Upper lobe of left lung (tissue), 6 donors: ENCODE data around the gene VSTM5. TPM values are rescaled to one million over a fixed set of nuclear protein-coding genes. Genes with fewer than 3 reads are reported as not detected.

Source experiments
- ATAC-seq, 2 donors: fragments of 200-7000 bp; cut with Tn5 transposase; one replicate each; pipeline ENCODE4 v1.9.1; 2022; ENCODE audit warnings: mild to moderate bottlenecking in 2 of 2, moderate library complexity in 2 of 2; ENCODE audit not compliant: low FRiP score in 2 of 2
- DNase-seq, 2 donors: peaks; one replicate each; pipeline ENCODE4 v3.0.0-alpha.2; 2019 to 2020
- H3K27ac ChIP-seq, 4 donors: fragments of 200-600 bp; sonication (generic); one replicate each; pipeline ENCODE4 v1.5.1; 2016 to 2019
- H3K27me3 ChIP-seq, 4 donors: fragments of 200-600 bp; sonication (generic); one replicate each; pipeline ENCODE4 v1.5.1; 2017 to 2019
- H3K36me3 ChIP-seq, 4 donors: fragments of 200-600 bp; sonication (generic); one replicate each; pipeline ENCODE4 v1.5.1; 2016 to 2019
- H3K4me1 ChIP-seq, 4 donors: fragments of 200-600 bp; sonication (generic); one replicate each; pipeline ENCODE4 v1.5.1; 2018 to 2019
- H3K4me3 ChIP-seq, 4 donors: fragments of 200-600 bp; sonication (generic); one replicate each; pipeline ENCODE4 v1.5.1; 2017 to 2019; ENCODE audit warnings: mild to moderate bottlenecking in 2 of 4, moderate library complexity in 1 of 4
- H3K9me3 ChIP-seq, 4 donors: fragments of 200-600 bp; sonication (generic); one replicate each; pipeline ENCODE4 v1.5.1; 2018 to 2019
- CTCF ChIP-seq, 6 experiments: fragments of 450-650 bp in 4 of 6; fragments of 200-600 bp in 2 of 6; sonication (generic) in 2 of 6; IDR thresholded peaks; one replicate each; pipeline ENCODE4 v1.5.1; 2016 to 2019; ENCODE audit warnings: antibody characterized with exemption in 6 of 6
- EP300 ChIP-seq, 4 donors: sonication (generic); formaldehyde crosslinking; IDR thresholded peaks; one replicate each; pipeline ENCODE4 v1.5.1; 2017; ENCODE audit warnings: antibody characterized with exemption in 4 of 4, control low read depth in 2 of 4
- POLR2A ChIP-seq, 4 donors: fragments of 450-650 bp; IDR thresholded peaks; one replicate each; pipeline ENCODE4 v1.5.1; 2016 to 2017; ENCODE audit warnings: antibody characterized with exemption in 4 of 4, mild to moderate bottlenecking in 2 of 4
- POLR2AphosphoS5 ChIP-seq, 2 donors: sonication (generic); formaldehyde crosslinking; IDR thresholded peaks; one replicate each; pipeline ENCODE4 v1.5.1; 2017; ENCODE audit warnings: antibody characterized with exemption in 2 of 2
- WGBS, 2 donors: methylation state at CpG; one replicate each; pipeline ENCODE4 v1.1.5; 2017 to 2018; 5-methylcytosine and 5-hydroxymethylcytosine counted together
- total RNA-seq, 6 donors: library from RNA; depleted of rRNA in 4 of 6; stranded (reverse); fragments of >200 nt in 4 of 6; gene quantifications; one replicate each; pipeline versions ENCODE4 v1.1.0 to v1.2.1, GENCODE V29; 2016 to 2021
- donor health status: DM: no; HTN: no; CAD: no; lungs with moderate emphysema.
- donor health status: DM: no; HTN: yes; CAD: no; lungs with severe emphysema.

VSTM5 gene
- total RNA-seq, 6 donors from 2014 or later, result 0.77 to 2.3 TPM; not detected in 4

GRCh38 chr11:93817426-93818348, 32.7 kb downstream of the VSTM5 start:
- ATAC-seq (no peak), DNase-seq (no peak)
- H3K4me1 ChIP-seq, result no peaks in the 10 kb centered on the region
- H3K4me3 ChIP-seq, result no peak overlapping the region
- whole genome bisulfite sequencing, 2 donors, result 68 to 78% methylated on average over 4 of the region's 4 CpGs
- peaks cover 3 to 34% (median 16%) of the 10 kb centered on the region in 4 donors for H3K36me3 ChIP-seq
- H3K27ac ChIP-seq, result no peak overlapping the region
- H3K9me3 ChIP-seq, result no peaks in the 10 kb centered on the region
- no peaks in the 10 kb centered on the region for H3K27me3 ChIP-seq
- TF ChIP-seq EP300 (IDR thresholded peaks at IDR 0.05), result no peak
- no peak for TF ChIP-seq CTCF (IDR thresholded peaks at IDR 0.05)
- no peak for TF ChIP-seq POLR2AphosphoS5 (IDR thresholded peaks at IDR 0.05)
- TF ChIP-seq POLR2A (IDR thresholded peaks at IDR 0.05), result no peak

DNA sequence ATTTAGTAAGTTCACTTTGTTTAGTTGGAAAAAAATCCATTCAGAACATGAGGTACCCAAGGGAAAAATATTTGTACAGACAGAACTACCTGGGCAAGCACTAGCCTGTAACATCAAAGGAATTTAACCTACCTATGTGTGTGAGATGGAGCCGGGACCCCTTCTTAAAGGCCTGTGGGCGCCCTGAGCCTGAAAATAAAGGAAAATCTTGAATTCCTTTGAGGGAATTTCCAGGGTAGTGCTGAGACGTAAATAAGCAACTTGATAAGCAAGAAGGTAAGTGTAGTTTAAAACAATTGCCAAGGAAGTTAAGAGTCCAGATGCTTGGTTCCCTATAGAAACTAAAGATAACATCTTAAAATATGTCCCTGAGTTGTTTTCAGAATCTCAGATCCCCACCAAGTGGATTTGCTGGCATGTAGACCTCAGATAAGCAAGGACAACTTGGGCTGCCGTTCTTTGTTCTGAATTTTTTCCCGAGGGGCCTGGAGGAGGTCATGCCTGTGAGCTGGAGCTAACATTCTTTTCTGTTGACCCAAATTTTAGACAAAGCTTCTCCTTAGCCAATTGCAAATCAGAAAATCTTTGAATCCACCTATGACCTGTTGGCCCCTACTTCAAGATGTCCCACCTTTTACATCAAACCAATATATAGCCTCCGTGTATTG, 35.3 kb downstream of the VSTM5 start:
- Histone ChIP-seq H3K27me3 (no peaks in the 10 kb centered on the region), H3K27ac (no peak overlapping the region), H3K9me3 (no peaks in the 10 kb centered on the region), H3K36me3 (peaks cover 22 to 60% (median 40%) of the 10 kb centered on the region in 4 donors), H3K4me1 (no peaks in the 10 kb centered on the region), H3K4me3 (no peak overlapping the region)
- no peak for ATAC-seq
- TF ChIP-seq CTCF (IDR thresholded peaks at IDR 0.05) (no peak), POLR2A (IDR thresholded peaks at IDR 0.05) (no peak), EP300 (IDR thresholded peaks at IDR 0.05) (no peak), POLR2AphosphoS5 (IDR thresholded peaks at IDR 0.05) (no peak)
- 79% methylated on average over 6 of the region's 6 CpGs for WGBS, 2 donors
- no peak for DNase-seq

DNA sequence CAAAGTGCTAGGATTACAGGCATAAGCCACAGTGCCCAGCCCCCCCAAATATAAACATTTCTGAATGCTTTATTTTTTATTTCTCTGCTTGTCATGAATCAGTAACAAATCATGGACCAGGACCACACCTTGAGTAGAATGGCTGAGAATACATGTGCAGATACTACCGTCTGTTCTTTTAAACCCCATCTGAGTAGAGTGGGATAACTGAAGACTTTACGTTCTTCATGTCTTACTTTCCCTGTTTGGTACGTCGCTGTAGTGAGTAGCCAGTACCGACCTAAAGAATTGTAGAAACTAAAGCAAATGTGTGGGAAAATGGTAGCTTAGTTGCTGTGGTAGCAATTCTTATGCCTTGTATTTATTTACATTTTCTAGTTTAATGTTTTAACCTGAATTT, 36.4 kb downstream of the VSTM5 start:
- ATAC-seq, result no peak
- Histone ChIP-seq H3K36me3 (peaks cover 27 to 71% (median 50%) of the 10 kb centered on the region in 4 donors), H3K4me1 (no peaks in the 10 kb centered on the region), H3K9me3 (no peaks in the 10 kb centered on the region), H3K27ac (no peak overlapping the region), H3K27me3 (no peaks in the 10 kb centered on the region), H3K4me3 (no peak overlapping the region)
- TF ChIP-seq POLR2A (IDR thresholded peaks at IDR 0.05), result no peak
- no peak for TF ChIP-seq EP300 (IDR thresholded peaks at IDR 0.05)
- no peak for TF ChIP-seq CTCF (IDR thresholded peaks at IDR 0.05)
- TF ChIP-seq POLR2AphosphoS5 (IDR thresholded peaks at IDR 0.05), result no peak
- WGBS, 2 donors, result 92 to 99% methylated on average over 5 of the region's 5 CpGs
- DNase-seq, result no peak

DNA sequence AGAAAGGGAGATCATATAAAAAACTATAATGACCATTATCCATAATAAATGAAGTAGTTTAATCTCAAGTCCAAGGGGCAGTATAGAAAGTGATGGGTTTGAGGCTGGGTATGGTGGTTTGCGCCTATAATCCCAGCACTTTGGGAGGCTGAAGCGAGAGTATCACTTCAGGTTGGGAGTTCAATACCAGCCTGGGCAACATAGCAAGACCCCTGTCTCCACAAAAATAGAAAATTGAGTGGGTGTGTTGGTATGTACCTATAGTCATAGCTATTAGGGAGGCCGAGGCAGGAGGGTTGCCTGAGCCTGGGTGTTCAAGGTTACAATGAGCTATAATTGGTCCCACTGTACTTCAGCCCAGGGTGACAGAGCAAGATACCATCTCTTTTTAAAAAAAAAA, 42.4 kb downstream of the VSTM5 start:
- TF ChIP-seq POLR2A (IDR thresholded peaks at IDR 0.05), result no peak
- TF ChIP-seq EP300 (IDR thresholded peaks at IDR 0.05), result no peak
- no peak for TF ChIP-seq CTCF (IDR thresholded peaks at IDR 0.05)
- no peak for TF ChIP-seq POLR2AphosphoS5 (IDR thresholded peaks at IDR 0.05)
- Histone ChIP-seq H3K9me3 (no peaks in the 10 kb centered on the region), H3K4me3 (no peak overlapping the region), H3K36me3 (peaks cover 27 to 97% (median 63%) of the 10 kb centered on the region in 4 donors), H3K4me1 (no peaks in the 10 kb centered on the region), H3K27me3 (no peaks in the 10 kb centered on the region), H3K27ac (no peak overlapping the region)
- DNase-seq (no peak), ATAC-seq (no peak)
- WGBS, 2 donors, result 97 to 98% methylated on average over 3 of the region's 3 CpGs
